ENCODE data around the gene RANBP10. TPM values are rescaled to one million over a fixed set of nuclear protein-coding genes. Genes with fewer than 3 reads are reported as not detected.

RANBP10 gene
- total RNA-seq, 3 donors from 2014 or later (not counting 1 experiment from before 2014, with no cell fraction given), result 20.9 to 25.8 (median 24.5) TPM

DNA sequence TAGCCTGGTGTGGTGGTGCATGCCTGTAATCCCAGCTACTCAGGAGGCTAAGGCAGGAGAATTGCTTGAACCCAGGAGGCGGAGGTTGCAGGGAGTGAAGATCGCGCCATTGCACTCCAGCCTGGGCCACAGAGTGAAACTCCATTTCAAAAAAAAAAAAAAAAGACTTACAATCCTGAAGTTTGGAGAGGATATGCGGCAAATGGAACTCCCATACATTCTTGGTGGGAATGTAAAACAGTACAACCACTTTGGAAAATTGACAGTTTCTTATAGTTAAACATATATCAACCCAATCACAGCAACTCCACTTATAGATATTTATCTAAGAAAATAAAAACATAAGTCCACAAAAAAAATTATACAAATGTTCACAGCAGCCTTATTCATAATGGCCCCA, 99.2 kb downstream of the RANBP10 start:
- Mint-ChIP-seq H3K4me3 (no peak overlapping the region), H3K36me3 (no peaks in the 10 kb centered on the region), H3K4me1 (peaks cover 17 to 24% of the 10 kb centered on the region in 2 donors), H3K27ac (no peak overlapping the region), H3K27me3 (ENCODE audit: low read depth in 2 of 2) (no peaks in the 10 kb centered on the region), H3K9me3 (no peaks in the 10 kb centered on the region)
- Histone ChIP-seq H3K4me3 (ENCODE audit: low read length) (no peak overlapping the region), H3K27ac (ENCODE audit: low read length) (no peak overlapping the region), H3K27me3 (ENCODE audit: control insufficient read depth, insufficient read depth, low read length) (no peaks in the 10 kb centered on the region), H3K4me1 (ENCODE audit: control insufficient read depth, insufficient read depth, low read length) (peaks cover 11% of the 10 kb centered on the region), H3K9me3 (ENCODE audit: control insufficient read depth, insufficient read depth, low read length) (no peaks in the 10 kb centered on the region), H3K36me3 (ENCODE audit: control insufficient read depth, insufficient read depth, low read length) (no peaks in the 10 kb centered on the region)
- DNase-seq, result no peak
- intact Hi-C loops (cut with micrococcal nuclease), result no loop called here
- TF ChIP-seq, protein P1, sequence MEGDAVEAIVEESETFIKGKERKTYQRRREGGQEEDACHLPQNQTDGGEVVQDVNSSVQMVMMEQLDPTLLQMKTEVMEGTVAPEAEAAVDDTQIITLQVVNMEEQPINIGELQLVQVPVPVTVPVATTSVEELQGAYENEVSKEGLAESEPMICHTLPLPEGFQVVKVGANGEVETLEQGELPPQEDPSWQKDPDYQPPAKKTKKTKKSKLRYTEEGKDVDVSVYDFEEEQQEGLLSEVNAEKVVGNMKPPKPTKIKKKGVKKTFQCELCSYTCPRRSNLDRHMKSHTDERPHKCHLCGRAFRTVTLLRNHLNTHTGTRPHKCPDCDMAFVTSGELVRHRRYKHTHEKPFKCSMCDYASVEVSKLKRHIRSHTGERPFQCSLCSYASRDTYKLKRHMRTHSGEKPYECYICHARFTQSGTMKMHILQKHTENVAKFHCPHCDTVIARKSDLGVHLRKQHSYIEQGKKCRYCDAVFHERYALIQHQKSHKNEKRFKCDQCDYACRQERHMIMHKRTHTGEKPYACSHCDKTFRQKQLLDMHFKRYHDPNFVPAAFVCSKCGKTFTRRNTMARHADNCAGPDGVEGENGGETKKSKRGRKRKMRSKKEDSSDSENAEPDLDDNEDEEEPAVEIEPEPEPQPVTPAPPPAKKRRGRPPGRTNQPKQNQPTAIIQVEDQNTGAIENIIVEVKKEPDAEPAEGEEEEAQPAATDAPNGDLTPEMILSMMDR (IDR thresholded peaks at IDR 0.05), result no peak
- 93% methylated on average over 3 of the region's 4 CpGs for WGBS (ENCODE audit: insufficient coverage)
- no peak for ATAC-seq

DNA sequence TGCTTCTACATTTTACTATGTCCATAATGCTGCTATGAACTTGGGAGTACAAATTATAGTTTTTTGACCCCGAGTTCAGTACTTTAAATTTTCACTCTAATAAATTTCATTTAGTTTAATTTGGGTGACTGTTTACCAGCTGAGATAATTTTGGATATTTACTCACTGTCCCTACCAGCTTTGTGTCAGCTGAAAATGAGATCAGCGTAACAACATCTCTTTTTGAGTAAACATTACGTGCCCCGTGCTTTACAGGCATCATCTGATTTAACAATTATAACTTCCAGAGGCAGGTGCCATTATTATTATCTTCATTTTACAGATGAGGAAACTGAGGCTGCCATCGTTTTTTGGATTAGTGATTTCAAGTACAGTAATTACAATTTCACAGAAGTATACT, 102.2 kb downstream of the RANBP10 start:
- Mint-ChIP-seq H3K27me3 (ENCODE audit: low read depth in 2 of 2) (no peaks in the 10 kb centered on the region), H3K36me3 (no peaks in the 10 kb centered on the region), H3K27ac (peak overlapping the region; percentile 67 to 86), H3K4me1 (peaks cover 17 to 19% of the 10 kb centered on the region in 2 donors), H3K9me3 (no peaks in the 10 kb centered on the region), H3K4me3 (peak overlapping the region; percentile 45)
- intact Hi-C loops (cut with micrococcal nuclease), result no loop called here
- 99% methylated on average over 4 of the region's 5 CpGs for WGBS (ENCODE audit: insufficient coverage)
- Histone ChIP-seq H3K9me3 (ENCODE audit: control insufficient read depth, insufficient read depth, low read length) (peaks cover 8% of the 10 kb centered on the region), H3K4me3 (ENCODE audit: low read length) (no peak overlapping the region), H3K27ac (ENCODE audit: low read length) (no peak overlapping the region), H3K36me3 (ENCODE audit: control insufficient read depth, insufficient read depth, low read length) (no peaks in the 10 kb centered on the region), H3K27me3 (ENCODE audit: control insufficient read depth, insufficient read depth, low read length) (no peaks in the 10 kb centered on the region), H3K4me1 (ENCODE audit: control insufficient read depth, insufficient read depth, low read length) (peaks cover 11% of the 10 kb centered on the region)
- TF ChIP-seq, protein P1 (IDR thresholded peaks at IDR 0.05), result no peak
- no peak for ATAC-seq
- DNase-seq, result no peak

DNA sequence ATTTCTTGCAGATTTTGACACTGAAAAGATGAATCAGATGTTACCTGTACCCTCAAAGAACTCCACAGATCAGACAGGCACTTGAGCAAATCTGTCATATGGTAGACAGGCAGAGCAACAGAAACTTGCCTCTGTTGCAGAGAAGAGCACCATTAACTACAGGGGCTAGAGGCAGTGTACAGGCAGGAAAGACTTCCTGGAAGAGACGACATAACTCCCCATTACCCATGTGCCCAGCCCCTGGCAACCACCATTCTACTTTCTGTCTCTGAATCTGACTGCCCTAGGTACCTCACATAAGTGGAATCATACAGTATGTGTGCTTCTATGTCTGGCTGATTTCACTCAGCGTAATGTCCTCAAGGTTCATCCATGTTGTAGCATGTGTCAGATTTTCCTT, 102.7 kb downstream of the RANBP10 start:
- intact Hi-C loops (cut with micrococcal nuclease), result no loop called here
- H3K4me1 ChIP-seq (ENCODE audit: control insufficient read depth, insufficient read depth, low read length), result peaks cover 11% of the 10 kb centered on the region

More for the DNA sequence above, 102.7 kb downstream of the RANBP10 start:
- H3K36me3 Mint-ChIP-seq, result no peaks in the 10 kb centered on the region
- TF ChIP-seq, protein P1 (IDR thresholded peaks at IDR 0.05), result no peak
- H3K4me1 Mint-ChIP-seq, result peaks cover 17 to 19% of the 10 kb centered on the region in 2 donors
- peak in 1 of 2 donors; percentile 34 for DNase-seq
- 49% methylated on average over 2 of the region's 2 CpGs for WGBS (ENCODE audit: insufficient coverage)
- H3K9me3 Mint-ChIP-seq, result peaks cover 0 to 2% of the 10 kb centered on the region in 2 donors
- Histone ChIP-seq H3K9me3 (ENCODE audit: control insufficient read depth, insufficient read depth, low read length) (peaks cover 9% of the 10 kb centered on the region), H3K4me3 (ENCODE audit: low read length) (no peak overlapping the region), H3K27ac (ENCODE audit: low read length) (peak overlapping the region; percentile 7), H3K27me3 (ENCODE audit: control insufficient read depth, insufficient read depth, low read length) (no peaks in the 10 kb centered on the region), H3K36me3 (ENCODE audit: control insufficient read depth, insufficient read depth, low read length) (no peaks in the 10 kb centered on the region)
- peak overlapping the region; percentile 45 for H3K4me3 Mint-ChIP-seq
- H3K27me3 Mint-ChIP-seq (ENCODE audit: low read depth in 2 of 2), result no peaks in the 10 kb centered on the region
- H3K27ac Mint-ChIP-seq, result peak overlapping the region; percentile 67 to 86
- peak; percentile 42 to 65 (median 53) for ATAC-seq
